Activated CD4-positive, alpha-beta T cell treated with anti-CD3 and anti-CD28 coated beads, Interleukin-2, Interleukin-6, amounts not matched to agents 100 ng/mL and 50 ng/mL, durations not matched to agents 16 hours and 8 hours (primary cell): Measurements from ENCODE around the gene GLIPR1.
"Not testable (repeated sequence)": the region's sequence is repeated elsewhere in the genome, so short reads cannot be mapped to it uniquely, and the experiment has no call there.

Experiments used
- DNase-seq: peaks from one replicate; pipeline ENCODE4 v3.0.0-alpha.2; 2020

GLIPR1 gene

GRCh38 chr12:75476071-75476470, 4.5 kb upstream of the GLIPR1 start:
- DNase-seq, result peak; percentile 9

- peak; percentile 24 for DNase-seq
Observed at GRCh38 chr12:75477137-75477536, 3.4 kb upstream of the GLIPR1 start.

GRCh38 chr12:75478116-75478794, 2.3 kb upstream of the GLIPR1 start:
- DNase-seq, result peak; percentile 82

DNA sequence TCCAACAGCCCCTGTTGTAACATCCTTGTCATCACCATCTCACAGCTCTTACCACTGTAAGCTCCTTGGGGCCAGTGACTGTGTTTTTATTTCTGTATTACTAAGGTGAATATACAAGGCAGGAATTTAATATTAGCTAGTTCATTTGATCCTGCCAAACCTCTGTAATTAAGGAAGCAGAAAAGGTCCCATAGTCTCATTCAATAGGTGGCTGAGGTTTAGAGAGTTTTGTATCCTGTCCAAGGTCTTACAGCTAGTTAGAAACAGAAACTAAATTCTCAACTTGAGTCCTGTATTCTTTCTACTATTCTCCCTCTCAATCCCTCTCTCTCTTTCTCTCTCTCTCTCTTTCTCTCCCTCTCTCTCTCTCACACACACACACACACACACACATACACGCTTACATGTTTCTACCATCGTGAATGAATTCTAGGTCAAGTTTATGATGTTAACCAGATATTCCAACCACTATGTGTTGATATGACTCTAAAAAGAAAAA, 543 bp upstream of the GLIPR1 start:
- DNase-seq, result peak; percentile 36

- DNase-seq, result no peak
Observed at GRCh38 chr12:75481013-75481705, 604 bp downstream of the GLIPR1 start.

GRCh38 chr12:75481774-75482173, 1.2 kb downstream of the GLIPR1 start:
- DNase-seq, result no peak

DNA sequence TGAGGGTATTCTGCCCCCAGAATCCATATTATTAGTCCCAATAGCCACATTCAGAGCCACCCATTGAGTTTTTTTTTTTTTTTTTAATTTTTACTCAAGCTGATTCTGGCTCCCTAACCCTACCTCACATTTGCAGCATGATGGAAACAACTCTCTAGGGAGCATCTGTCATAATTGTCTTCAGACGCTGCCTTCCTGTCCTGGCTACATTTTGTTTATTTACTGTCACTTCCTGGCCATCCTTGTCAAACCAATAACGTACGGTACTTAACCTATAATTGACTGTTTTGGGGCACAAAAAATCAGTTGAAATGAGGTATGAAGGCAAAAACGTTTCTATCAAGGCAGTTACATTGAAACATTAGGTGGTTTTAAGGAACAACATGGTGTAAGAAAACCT, 2.1 kb downstream of the GLIPR1 start:
- DNase-seq, result peak; percentile 35

GRCh38 chr12:75483431-75483830, 2.9 kb downstream of the GLIPR1 start:
- DNase-seq, result no peak

DNA sequence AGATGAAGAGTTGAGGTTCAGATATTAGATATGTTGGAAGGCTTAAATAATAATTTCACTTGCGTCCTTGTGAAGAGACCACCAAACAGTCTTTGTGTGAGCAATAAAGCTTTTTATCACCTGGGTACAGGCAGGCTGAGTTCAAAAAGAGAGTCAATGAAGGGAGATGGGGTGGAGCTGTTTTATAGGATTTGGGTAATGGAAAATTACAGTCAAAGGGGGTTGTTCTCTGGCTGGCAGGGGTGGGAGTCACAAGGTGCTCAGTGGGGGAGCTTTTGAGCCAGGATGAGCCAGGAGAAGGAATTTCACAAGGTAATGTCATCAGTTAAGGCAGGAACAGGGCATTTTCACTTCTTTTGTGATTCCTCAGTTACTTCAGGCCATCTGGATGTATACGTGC, 3.9 kb downstream of the GLIPR1 start:
- not testable (repeated sequence) for DNase-seq

GRCh38 chr12:75487308-75487707, 6.8 kb downstream of the GLIPR1 start:
- no peak for DNase-seq

GRCh38 chr12:75488553-75488952, 8.0 kb downstream of the GLIPR1 start:
- DNase-seq, result peak; percentile 24

DNA sequence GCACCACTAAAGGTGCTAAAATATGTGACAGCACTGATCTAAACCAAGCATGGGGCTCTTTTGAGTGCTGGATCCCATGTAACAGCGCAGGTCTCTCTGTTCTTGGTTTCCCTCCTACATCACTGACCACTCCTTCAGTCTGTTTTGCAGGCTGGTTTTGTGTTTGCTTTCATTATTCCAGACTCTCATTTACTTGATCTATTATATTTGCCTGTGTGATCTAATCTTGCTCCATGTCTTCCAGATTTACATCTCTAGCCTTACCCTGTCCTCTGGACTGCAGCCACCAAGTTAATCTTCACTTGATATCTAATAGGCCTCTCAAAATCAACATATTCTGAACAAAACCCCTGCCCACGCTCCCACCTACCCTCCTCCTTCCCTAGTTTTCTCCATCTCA, 8.6 kb downstream of the GLIPR1 start:
- no peak for DNase-seq

DNA sequence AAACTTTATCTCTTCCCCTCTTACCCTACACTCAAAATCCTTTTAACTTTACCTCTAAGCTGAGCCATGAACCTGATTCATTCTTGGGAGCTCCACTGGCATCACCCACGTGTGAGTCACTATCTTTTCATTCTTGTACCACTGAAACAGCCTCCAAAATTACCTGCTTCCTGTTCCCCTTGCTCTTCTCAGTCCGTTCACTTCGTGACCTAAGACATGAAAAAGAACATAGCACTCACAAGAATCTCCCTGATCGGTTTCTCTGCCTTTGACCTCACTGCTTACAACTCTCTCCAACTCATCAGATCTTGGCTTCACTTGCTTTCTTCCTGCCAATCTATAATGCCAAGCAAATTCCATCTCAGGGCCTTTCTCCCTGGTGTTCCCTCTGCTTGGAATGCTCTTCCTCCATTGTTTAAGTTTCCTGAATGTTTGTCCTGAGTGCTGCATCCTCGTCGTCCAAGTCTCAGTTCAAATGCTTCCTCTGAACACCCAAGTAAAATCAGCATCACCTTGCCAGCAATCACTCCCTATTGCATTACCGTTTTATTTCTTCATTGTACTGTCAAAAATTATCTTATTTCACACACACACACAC, 9.2 kb downstream of the GLIPR1 start:
- peak; percentile 67 for DNase-seq

GRCh38 chr12:75491169-75491568, 10.6 kb downstream of the GLIPR1 start:
- no peak for DNase-seq

DNA sequence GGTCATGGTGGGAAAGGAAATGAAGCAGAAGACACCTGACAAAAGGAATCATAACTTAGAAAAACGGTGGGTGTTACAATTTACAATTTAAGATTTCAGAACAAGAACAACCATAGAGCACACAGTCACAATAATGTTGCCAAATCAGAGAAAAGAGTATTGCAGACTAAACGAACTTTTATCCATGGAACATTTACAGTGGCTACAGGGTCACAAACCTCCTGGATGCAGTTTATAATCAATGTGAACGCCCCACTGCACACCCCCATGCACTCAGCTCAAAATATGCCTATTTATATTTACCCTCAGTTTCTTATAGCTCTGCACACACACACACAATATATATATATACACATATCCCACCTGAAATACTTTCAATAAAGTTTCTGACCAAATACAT, 22.9 kb downstream of the GLIPR1 start:
- no peak for DNase-seq

DNA sequence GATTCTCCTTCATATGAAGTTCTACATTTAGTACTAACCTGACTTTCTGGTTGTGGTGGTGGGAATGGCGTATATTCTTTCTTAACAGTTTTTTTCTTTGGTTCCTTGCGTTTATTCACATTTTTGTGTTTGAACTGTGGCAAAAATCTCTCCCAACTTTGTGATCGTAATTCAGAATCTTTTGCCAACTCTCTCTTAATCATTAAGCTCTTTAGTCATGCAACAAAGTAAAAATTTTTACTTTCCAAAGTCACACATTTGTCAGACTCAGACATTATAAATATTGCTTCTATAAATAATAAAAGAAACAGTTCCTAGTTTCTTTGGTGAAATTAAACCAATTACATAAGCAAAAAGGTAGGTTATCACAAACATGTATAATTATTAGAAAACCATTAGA, 23.3 kb downstream of the GLIPR1 start:
- no peak for DNase-seq

- peak; percentile 25 for DNase-seq
Observed at GRCh38 chr12:75505706-75506312, 25.3 kb downstream of the GLIPR1 start.

GRCh38 chr12:75507086-75507485, 26.5 kb downstream of the GLIPR1 start:
- no peak for DNase-seq

- DNase-seq, result no peak
Observed at GRCh38 chr12:75508159-75508558, 27.6 kb downstream of the GLIPR1 start.

DNA sequence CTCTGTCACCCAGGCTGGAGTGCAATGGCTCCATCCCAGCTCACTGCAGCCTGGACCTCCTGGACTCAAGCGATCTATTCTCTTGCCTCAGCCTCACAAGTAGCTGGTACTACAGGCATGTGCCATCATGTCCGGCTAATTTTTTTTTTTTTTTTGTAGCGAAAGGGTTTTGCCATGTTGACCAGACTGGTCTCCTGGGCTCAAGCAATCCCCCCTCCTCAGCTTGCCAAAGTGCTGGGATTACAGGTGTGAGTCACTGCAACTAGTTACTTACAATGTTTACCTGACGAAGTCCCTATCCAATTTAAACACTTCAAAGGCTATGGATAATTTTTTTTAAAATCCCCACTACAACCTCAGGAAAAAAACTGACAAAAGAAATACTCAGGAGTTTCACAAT, 29.1 kb downstream of the GLIPR1 start:
- DNase-seq, result no peak

GRCh38 chr12:75511116-75512048, 30.8 kb downstream of the GLIPR1 start, which contains the start of gene KRR1:
TSS of gene KRR1 (minus strand) at chr12:75511609. CDS start at chr12:75511597, 12 bp downstream.
- DNase-seq, result peak; percentile 95

DNA sequence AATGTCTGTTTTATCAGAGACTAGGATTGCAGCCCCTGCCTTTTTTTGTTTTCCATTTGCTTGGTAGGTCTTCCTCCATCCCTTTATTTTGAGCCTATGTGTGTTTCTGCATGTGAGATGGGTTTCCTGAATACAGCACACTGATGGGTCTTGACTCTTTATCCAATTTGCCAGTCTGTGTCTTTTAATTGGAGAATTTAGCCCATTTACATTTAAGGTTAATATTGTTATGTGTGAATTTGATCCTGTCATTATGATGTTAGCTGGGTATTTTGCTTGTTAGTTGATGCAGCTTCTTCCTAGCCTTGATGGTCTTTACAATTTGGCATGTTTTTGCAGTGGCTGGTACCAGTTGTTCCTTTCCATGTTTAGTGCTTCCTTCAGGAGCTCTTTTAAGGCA, 40.7 kb downstream of the GLIPR1 start:
- not testable (repeated sequence) for DNase-seq
